OCI-LY1 (cell line): ENCODE data around the gene RPL39L.

Experiments used
- H2AFZ ChIP-seq: fragments of 200-600 bp; sonication (generic), shearing (Covaris generic); 2 replicates; pipeline ENCODE4 v1.6.0; 2014; ENCODE audit warnings: antibody characterized with exemption, mild to moderate bottlenecking, low read length
- H3F3A ChIP-seq: fragments of 200-600 bp; sonication (generic), shearing (Covaris generic); 2 replicates; pipeline ENCODE4 v1.6.0; 2014; ENCODE audit warnings: mild to moderate bottlenecking, antibody characterized with exemption, low read length, moderate library complexity; ENCODE audit not compliant: insufficient read depth
- H3K27ac ChIP-seq: fragments of 200-600 bp; sonication (generic); 2 replicates; pipeline ENCODE4 v1.5.1; 2014; ENCODE audit warnings: low read length, mixed run types, mild to moderate bottlenecking, low read depth; ENCODE audit not compliant: poor library complexity, severe bottlenecking
- H3K27me3 ChIP-seq: fragments of 200-600 bp; sonication (generic); 2 replicates; pipeline ENCODE4 v1.6.0; 2014; ENCODE audit warnings: antibody characterized with exemption, mild to moderate bottlenecking, low read length, moderate library complexity; ENCODE audit not compliant: insufficient read depth
- H3K36me3 ChIP-seq: fragments of 200-600 bp; sonication (generic); 2 replicates; pipeline ENCODE4 v1.6.1; 2014; ENCODE audit warnings: mild to moderate bottlenecking, antibody characterized with exemption, low read length, moderate library complexity, mixed read lengths; ENCODE audit not compliant: insufficient read depth
- H3K4me1 ChIP-seq: fragments of 200-600 bp; sonication (generic); 2 replicates; pipeline ENCODE4 v1.5.1; 2014; ENCODE audit warnings: mild to moderate bottlenecking, low read length, moderate library complexity; ENCODE audit not compliant: insufficient read depth, severe bottlenecking
- H3K4me2 ChIP-seq: fragments of 200-600 bp; sonication (generic), shearing (Covaris generic); 2 replicates; pipeline ENCODE4 v1.6.1; 2014; ENCODE audit warnings: low read length
- H3K4me3 ChIP-seq: fragments of 200-600 bp; sonication (generic); 2 replicates; pipeline ENCODE4 v1.5.1; 2014; ENCODE audit warnings: low read length, low read depth, mild to moderate bottlenecking, mixed read lengths; ENCODE audit not compliant: poor library complexity, severe bottlenecking
- H3K79me2 ChIP-seq: fragments of 200-600 bp; shearing (Covaris generic); 2 replicates; pipeline ENCODE4 v1.6.1; 2016; ENCODE audit warnings: mixed run types, low read length, mixed read lengths; ENCODE audit not compliant: insufficient read depth
- H3K9ac ChIP-seq: fragments of 200-600 bp; sonication (generic), shearing (Covaris generic); 2 replicates; pipeline ENCODE4 v1.6.1; 2014; ENCODE audit warnings: mild to moderate bottlenecking, low read length, mixed read lengths
- H3K9me2 ChIP-seq: fragments of 200-600 bp; sonication (generic), shearing (Covaris generic); 2 replicates; pipeline ENCODE4 v1.6.1; 2014; ENCODE audit warnings: low read depth, mild to moderate bottlenecking, low read length, mixed read lengths
- H3K9me3 ChIP-seq: fragments of 200-600 bp; shearing (Covaris generic); 2 replicates; pipeline ENCODE4 v1.6.1; 2014; ENCODE audit warnings: low read length, mixed read lengths
- H4K20me1 ChIP-seq: fragments of 200-600 bp; sonication (generic), shearing (Covaris generic); 2 replicates; pipeline ENCODE4 v1.6.0; 2016; ENCODE audit warnings: mild to moderate bottlenecking, low read length; ENCODE audit not compliant: insufficient read depth
- CTCF ChIP-seq: fragments of 200-600 bp; sonication (generic), shearing (Covaris generic); IDR thresholded peaks from 2 replicates; pipeline ENCODE4 v1.5.1; 2017; ENCODE audit warnings: mild to moderate bottlenecking, antibody characterized with exemption, low read length, moderate library complexity, mixed read lengths
- EZH2 ChIP-seq: fragments of 200-600 bp; sonication (generic), shearing (Covaris generic); IDR thresholded peaks from 2 replicates; pipeline ENCODE4 v1.8.0; 2017; ENCODE audit warnings: borderline replicate concordance, mixed run types, mild to moderate bottlenecking, antibody characterized with exemption, low read length, moderate library complexity, mixed read lengths

RPL39L gene

GRCh38 chr3:187085021-187085666 lies 54.2 kb downstream of the RPL39L start:
- H3K4me2 ChIP-seq = no peak overlapping the region
- H3K27ac ChIP-seq = no peak overlapping the region
- no peaks in the 10 kb centered on the region for H3K9me2 ChIP-seq

GRCh38 chr3:187084580-187084979 lies 54.7 kb downstream of the RPL39L start:
- no peak overlapping the region for H3K9ac ChIP-seq
- H3K27me3 ChIP-seq = no peaks in the 10 kb centered on the region
- H3K4me2 ChIP-seq = no peak overlapping the region
- H4K20me1 ChIP-seq = no peaks in the 10 kb centered on the region
- peaks cover 11% of the 10 kb centered on the region for H3K9me3 ChIP-seq
- TF ChIP-seq EZH2 (no peak), CTCF (no peak)
- H3K4me3 ChIP-seq = no peak overlapping the region
- H2AFZ ChIP-seq = no peak overlapping the region
- no peaks in the 10 kb centered on the region for H3K4me1 ChIP-seq
- H3K36me3 ChIP-seq = no peaks in the 10 kb centered on the region
- H3K79me2 ChIP-seq = no peaks in the 10 kb centered on the region
- H3K9me2 ChIP-seq = no peaks in the 10 kb centered on the region
- no peaks in the 10 kb centered on the region for H3F3A ChIP-seq
- H3K27ac ChIP-seq = no peak overlapping the region

More at GRCh38 chr3:187085021-187085666, 54.2 kb downstream of the RPL39L start:
- no peaks in the 10 kb centered on the region for H3K36me3 ChIP-seq
- no peaks in the 10 kb centered on the region for H3K27me3 ChIP-seq
- no peaks in the 10 kb centered on the region for H3K4me1 ChIP-seq
- H3F3A ChIP-seq = no peaks in the 10 kb centered on the region
- no peaks in the 10 kb centered on the region for H4K20me1 ChIP-seq
- H3K9ac ChIP-seq = no peak overlapping the region
- no peak overlapping the region for H2AFZ ChIP-seq
- no peaks in the 10 kb centered on the region for H3K79me2 ChIP-seq
- H3K9me3 ChIP-seq = peaks cover 11% of the 10 kb centered on the region
- no peak overlapping the region for H3K4me3 ChIP-seq
- TF ChIP-seq CTCF (no peak), EZH2 (no peak)

GRCh38 chr3:187084126-187084525 lies 55.2 kb downstream of the RPL39L start:
- TF ChIP-seq CTCF (no peak), EZH2 (no peak)
- peaks cover 11% of the 10 kb centered on the region for H3K9me3 ChIP-seq
- H3K36me3 ChIP-seq = peaks cover under 1% of the 10 kb centered on the region; the same call in 1 of the 2 replicates
- H3K9me2 ChIP-seq = no peaks in the 10 kb centered on the region
- no peak overlapping the region for H3K9ac ChIP-seq
- no peak overlapping the region for H2AFZ ChIP-seq
- no peak overlapping the region for H3K4me3 ChIP-seq
- H3K27me3 ChIP-seq = no peaks in the 10 kb centered on the region
- no peaks in the 10 kb centered on the region for H3K4me1 ChIP-seq
- no peaks in the 10 kb centered on the region for H4K20me1 ChIP-seq
- no peak overlapping the region for H3K4me2 ChIP-seq
- H3K79me2 ChIP-seq = no peaks in the 10 kb centered on the region
- no peak overlapping the region for H3K27ac ChIP-seq
- H3F3A ChIP-seq = no peaks in the 10 kb centered on the region
